H9 (cell line): Measurements from ENCODE around the gene THSD7B. TPM values are rescaled to one million over a fixed set of nuclear protein-coding genes. Genes with fewer than 3 reads are reported as not detected.

Source experiments
- DNase-seq: peaks from one replicate; pipeline ENCODE4 v3.0.0-alpha.2; 2017
- H2AFZ ChIP-seq: one replicate; pipeline ENCODE4 v1.6.1; 2013; ENCODE audit warnings: mild to moderate bottlenecking, low read length, control low read depth, moderate library complexity
- H2AK5ac ChIP-seq: 2 replicates; pipeline ENCODE4 v1.6.1; 2013; ENCODE audit warnings: low read length, control low read depth, mixed read lengths; ENCODE audit not compliant: insufficient read length
- H2BK120ac ChIP-seq: one replicate; pipeline ENCODE4 v1.6.1; 2013; ENCODE audit warnings: low read depth, mild to moderate bottlenecking, low read length, control low read depth, inconsistent platforms; ENCODE audit not compliant: poor library complexity, severe bottlenecking
- H2BK12ac ChIP-seq: 2 replicates; pipeline ENCODE4 v1.6.1; 2013; ENCODE audit warnings: low read length, control low read depth, mixed read lengths, low read depth; ENCODE audit not compliant: insufficient read length
- H2BK15ac ChIP-seq: 2 replicates; pipeline ENCODE4 v1.6.1; 2013; ENCODE audit warnings: low read depth, low read length, control low read depth
- H2BK20ac ChIP-seq: one replicate; pipeline ENCODE4 v1.6.1; 2013; ENCODE audit warnings: low read depth, mild to moderate bottlenecking, low read length, control low read depth, inconsistent platforms; ENCODE audit not compliant: poor library complexity, severe bottlenecking
- H2BK5ac ChIP-seq: 2 replicates; pipeline ENCODE4 v1.6.1; 2013; ENCODE audit warnings: low read length, control low read depth, mixed read lengths; ENCODE audit not compliant: insufficient read length
- H3K14ac ChIP-seq: 2 replicates; pipeline ENCODE4 v1.6.1; 2013; ENCODE audit warnings: low read length, control low read depth; ENCODE audit not compliant: insufficient read depth
- H3K18ac ChIP-seq: 2 replicates; pipeline ENCODE4 v1.6.1; 2013; ENCODE audit warnings: low read depth, mild to moderate bottlenecking, mixed read lengths, low read length, control low read depth; ENCODE audit not compliant: insufficient read length
- H3K23ac ChIP-seq: 2 replicates; pipeline ENCODE4 v1.6.1; 2013; ENCODE audit warnings: low read length, control low read depth, mixed read lengths, low read depth; ENCODE audit not compliant: insufficient read length
- H3K23me2 ChIP-seq: 2 replicates; pipeline ENCODE4 v1.6.1; 2013; ENCODE audit warnings: low read depth, mild to moderate bottlenecking, mixed read lengths, low read length, control low read depth; ENCODE audit not compliant: insufficient read length, poor library complexity, severe bottlenecking
- H3K27ac ChIP-seq: 2 replicates; pipeline ENCODE4 v1.5.1; 2013; ENCODE audit warnings: low read length, control low read depth, mixed read lengths, low read depth; ENCODE audit not compliant: insufficient read length
- H3K27me3 ChIP-seq: 2 replicates; pipeline ENCODE4 v1.6.1; 2013; ENCODE audit warnings: low read length, control low read depth, inconsistent platforms; ENCODE audit not compliant: insufficient read depth
- H3K4ac ChIP-seq: 2 replicates; pipeline ENCODE4 v1.6.1; 2013; ENCODE audit warnings: low read depth, mild to moderate bottlenecking, control low read depth, inconsistent platforms, low read length, moderate library complexity
- H3K4me1 ChIP-seq: 2 replicates; pipeline ENCODE4 v1.6.1; 2013; ENCODE audit warnings: low read length, control low read depth, inconsistent platforms; ENCODE audit not compliant: insufficient read depth
- H3K4me2 ChIP-seq: 2 replicates; pipeline ENCODE4 v1.6.1; 2013; ENCODE audit warnings: low read length, control low read depth, mixed read lengths; ENCODE audit not compliant: insufficient read length, insufficient read depth
- H3K56ac ChIP-seq: 2 replicates; pipeline ENCODE4 v1.6.1; 2013; ENCODE audit warnings: low read depth, mild to moderate bottlenecking, mixed read lengths, low read length, control low read depth; ENCODE audit not compliant: insufficient read length
- H3K79me1 ChIP-seq: 2 replicates; pipeline ENCODE4 v1.6.1; 2013; ENCODE audit warnings: low read depth, mild to moderate bottlenecking, moderate library complexity, low read length, control low read depth, inconsistent platforms; ENCODE audit not compliant: insufficient read depth, poor library complexity, severe bottlenecking
- H3K79me2 ChIP-seq: 2 replicates; pipeline ENCODE4 v1.6.1; 2013; ENCODE audit warnings: low read length, control low read depth, inconsistent platforms; ENCODE audit not compliant: insufficient read depth
- H3K9ac ChIP-seq: 2 replicates; pipeline ENCODE4 v1.6.1; 2013; ENCODE audit warnings: low read length, control low read depth, mixed read lengths; ENCODE audit not compliant: insufficient read length; ENCODE audit errors: extremely low read depth
- H3K9me3 ChIP-seq: one replicate; pipeline ENCODE4 v1.6.1; 2013; ENCODE audit warnings: low read depth, low read length, inconsistent platforms; ENCODE audit not compliant: control insufficient read depth
- H3T11ph ChIP-seq: one replicate; pipeline ENCODE4 v1.6.1; 2013; ENCODE audit warnings: mild to moderate bottlenecking, low read length, control low read depth, inconsistent platforms
- H4K20me1 ChIP-seq: one replicate; pipeline ENCODE4 v1.6.1; 2013; ENCODE audit not compliant: control insufficient read depth, insufficient read length, insufficient read depth
- H4K5ac ChIP-seq: 2 replicates; pipeline ENCODE4 v1.6.1; 2013; ENCODE audit warnings: low read depth, mild to moderate bottlenecking, mixed read lengths, low read length, control low read depth; ENCODE audit not compliant: insufficient read length
- H4K8ac ChIP-seq: replicated peaks from 2 replicates; pipeline ENCODE4 v1.6.1; 2013; ENCODE audit warnings: low read length, control low read depth, mixed read lengths, low read depth; ENCODE audit not compliant: insufficient read length
- H4K91ac ChIP-seq: 2 replicates; pipeline ENCODE4 v1.6.1; 2013; ENCODE audit warnings: low read depth, mild to moderate bottlenecking, moderate library complexity, mixed read lengths, low read length, control low read depth; ENCODE audit not compliant: insufficient read length
- H3K27ac Mint-ChIP-seq, 3 experiments: 2 replicates in 2 of 3; 3 replicates in 1 of 3; pipeline ENCODE4 v1.8.0; 2020 to 2021; ENCODE audit warnings: mixed read lengths in 3 of 3, mild to moderate bottlenecking in 1 of 3, moderate library complexity in 1 of 3
- H3K27me3 Mint-ChIP-seq: 2 replicates; pipeline ENCODE4 v1.8.0; 2021; ENCODE audit warnings: low read depth, mild to moderate bottlenecking, moderate library complexity, mixed read lengths
- H3K36me3 Mint-ChIP-seq, 3 experiments: 2 replicates in 2 of 3; 3 replicates in 1 of 3; pipeline ENCODE4 v1.8.0; 2020 to 2021; ENCODE audit warnings: low read depth in 3 of 3, mixed read lengths in 3 of 3; ENCODE audit not compliant: insufficient read depth in 1 of 3
- H3K4me1 Mint-ChIP-seq, 2 experiments: 2 replicates each; pipeline ENCODE4 v1.8.0; 2020; ENCODE audit warnings: mixed read lengths in 2 of 2
- H3K4me3 Mint-ChIP-seq, 2 experiments: 2 replicates in 1 of 2; 3 replicates in 1 of 2; pipeline ENCODE4 v1.8.0; 2020 to 2021; ENCODE audit warnings: mild to moderate bottlenecking in 2 of 2, mixed read lengths in 2 of 2, moderate library complexity in 1 of 2
- H3K9me3 Mint-ChIP-seq, 2 experiments: 2 replicates in 1 of 2; 3 replicates in 1 of 2; pipeline ENCODE4 v1.8.0; 2020; ENCODE audit warnings: mild to moderate bottlenecking in 2 of 2, mixed read lengths in 2 of 2, moderate library complexity in 1 of 2
- WGBS: extraction: QIAGEN DNeasy Blood & Tissue Kit; methylation state at CpG from one replicate; pipeline ENCODE4 v1.1.7; 2013; ENCODE audit warnings: missing lambda C conversion rate, low lambda C conversion rate, mixed read lengths; ENCODE audit not compliant: insufficient read length; ENCODE audit errors: extremely low coverage; 5-methylcytosine and 5-hydroxymethylcytosine counted together
- total RNA-seq: library from RNA; stranded (reverse); gene quantifications from 2 replicates; pipeline ENCODE4 v1.2.1, GENCODE V29; 2021
- TF ChIP-seq, protein P1 (sequence below): fragments of 200-600 bp; sonication (generic); conservative IDR thresholded peaks from 3 replicates; pipeline ENCODE4 v1.8.0; 2021; ENCODE audit warnings: antibody characterized with exemption, mild to moderate bottlenecking

THSD7B gene
- total RNA-seq, 1 experiment from 2014 or later: 0.85 TPM

DNA sequence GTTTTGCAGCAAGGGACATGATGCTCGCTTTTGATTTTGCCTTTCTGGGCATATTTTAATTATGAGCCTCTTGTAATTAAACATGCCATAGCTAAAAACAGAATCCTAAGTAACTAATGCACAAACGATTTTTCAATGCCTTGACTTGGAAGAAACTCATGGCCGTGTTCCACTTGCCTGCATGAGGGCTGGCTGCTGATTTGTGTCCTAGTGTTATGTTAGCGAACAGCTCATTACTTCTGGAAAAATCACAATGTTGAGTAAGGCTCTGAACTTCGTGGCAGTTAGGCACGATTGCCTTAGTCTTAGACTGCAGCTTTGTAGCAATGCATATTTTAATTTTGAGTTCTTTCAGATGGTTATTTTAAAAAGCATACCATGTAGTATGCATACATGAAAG lies 4.5 kb downstream of the THSD7B start:
- Histone ChIP-seq H3K4me2 (no peak overlapping the region), H4K91ac (no peak overlapping the region), H2BK12ac (no peak overlapping the region), H3K56ac (no peak overlapping the region), H3K27ac (no peak overlapping the region), H3K79me1 (no peaks in the 10 kb centered on the region), H3K9me3 (no peaks in the 10 kb centered on the region), H2BK20ac (no peak overlapping the region), H4K20me1 (no peaks in the 10 kb centered on the region), H4K5ac (no peak overlapping the region), H3K79me2 (no peaks in the 10 kb centered on the region), H3K27me3 (peaks cover 17% of the 10 kb centered on the region), H3T11ph (no peak overlapping the region), H3K14ac (no peak overlapping the region), H4K8ac (no peak overlapping the region), H2BK120ac (no peak overlapping the region), H2BK5ac (no peak overlapping the region), H2BK15ac (no peak overlapping the region), H3K4ac (no peak overlapping the region), H3K18ac (no peak overlapping the region), H2AK5ac (no peak overlapping the region), H3K23ac (no peak overlapping the region), H3K23me2 (peaks cover 15% of the 10 kb centered on the region), H3K9ac (no peak overlapping the region), H3K4me1 (peaks cover 3% of the 10 kb centered on the region; the same call in 1 of the 2 replicates), H2AFZ (no peak overlapping the region)
- TF ChIP-seq, protein P1, sequence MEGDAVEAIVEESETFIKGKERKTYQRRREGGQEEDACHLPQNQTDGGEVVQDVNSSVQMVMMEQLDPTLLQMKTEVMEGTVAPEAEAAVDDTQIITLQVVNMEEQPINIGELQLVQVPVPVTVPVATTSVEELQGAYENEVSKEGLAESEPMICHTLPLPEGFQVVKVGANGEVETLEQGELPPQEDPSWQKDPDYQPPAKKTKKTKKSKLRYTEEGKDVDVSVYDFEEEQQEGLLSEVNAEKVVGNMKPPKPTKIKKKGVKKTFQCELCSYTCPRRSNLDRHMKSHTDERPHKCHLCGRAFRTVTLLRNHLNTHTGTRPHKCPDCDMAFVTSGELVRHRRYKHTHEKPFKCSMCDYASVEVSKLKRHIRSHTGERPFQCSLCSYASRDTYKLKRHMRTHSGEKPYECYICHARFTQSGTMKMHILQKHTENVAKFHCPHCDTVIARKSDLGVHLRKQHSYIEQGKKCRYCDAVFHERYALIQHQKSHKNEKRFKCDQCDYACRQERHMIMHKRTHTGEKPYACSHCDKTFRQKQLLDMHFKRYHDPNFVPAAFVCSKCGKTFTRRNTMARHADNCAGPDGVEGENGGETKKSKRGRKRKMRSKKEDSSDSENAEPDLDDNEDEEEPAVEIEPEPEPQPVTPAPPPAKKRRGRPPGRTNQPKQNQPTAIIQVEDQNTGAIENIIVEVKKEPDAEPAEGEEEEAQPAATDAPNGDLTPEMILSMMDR: no peak
- Mint-ChIP-seq H3K27me3 (peaks cover 63% of the 10 kb centered on the region), H3K27ac (no peak overlapping the region), H3K4me3 (no peak overlapping the region), H3K4me1 (peaks cover 14 to 18% of the 10 kb centered on the region in 2 experiments), H3K9me3 (peaks cover 0 to 3% of the 10 kb centered on the region in 2 experiments; a peak in 1 of 5 replicates), H3K36me3 (no peaks in the 10 kb centered on the region; a peak in 1 of 7 replicates)
- WGBS: no CpG with 5 or more reads among the region's 6 CpGs
- no peak for DNase-seq
